ENCODE measurements around the gene MTLN. TPM values are rescaled to one million over a fixed set of nuclear protein-coding genes. Genes with fewer than 3 reads are reported as not detected.
"Not testable (repeated sequence)": the region's sequence is repeated elsewhere in the genome, so short reads cannot be mapped to it uniquely, and the experiment has no call there.

Gene MTLN, protein sequence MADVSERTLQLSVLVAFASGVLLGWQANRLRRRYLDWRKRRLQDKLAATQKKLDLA
- total RNA-seq (10 to 100 TPM; 20.1 to 39.6 (median 32.8) TPM), polyA plus RNA-seq (100 to 1,000 TPM; 134 to 146 TPM), total RNA-seq (3.6 reads per million, percentile 19 among the genes with 10 or more reads in this experiment)

DNA sequence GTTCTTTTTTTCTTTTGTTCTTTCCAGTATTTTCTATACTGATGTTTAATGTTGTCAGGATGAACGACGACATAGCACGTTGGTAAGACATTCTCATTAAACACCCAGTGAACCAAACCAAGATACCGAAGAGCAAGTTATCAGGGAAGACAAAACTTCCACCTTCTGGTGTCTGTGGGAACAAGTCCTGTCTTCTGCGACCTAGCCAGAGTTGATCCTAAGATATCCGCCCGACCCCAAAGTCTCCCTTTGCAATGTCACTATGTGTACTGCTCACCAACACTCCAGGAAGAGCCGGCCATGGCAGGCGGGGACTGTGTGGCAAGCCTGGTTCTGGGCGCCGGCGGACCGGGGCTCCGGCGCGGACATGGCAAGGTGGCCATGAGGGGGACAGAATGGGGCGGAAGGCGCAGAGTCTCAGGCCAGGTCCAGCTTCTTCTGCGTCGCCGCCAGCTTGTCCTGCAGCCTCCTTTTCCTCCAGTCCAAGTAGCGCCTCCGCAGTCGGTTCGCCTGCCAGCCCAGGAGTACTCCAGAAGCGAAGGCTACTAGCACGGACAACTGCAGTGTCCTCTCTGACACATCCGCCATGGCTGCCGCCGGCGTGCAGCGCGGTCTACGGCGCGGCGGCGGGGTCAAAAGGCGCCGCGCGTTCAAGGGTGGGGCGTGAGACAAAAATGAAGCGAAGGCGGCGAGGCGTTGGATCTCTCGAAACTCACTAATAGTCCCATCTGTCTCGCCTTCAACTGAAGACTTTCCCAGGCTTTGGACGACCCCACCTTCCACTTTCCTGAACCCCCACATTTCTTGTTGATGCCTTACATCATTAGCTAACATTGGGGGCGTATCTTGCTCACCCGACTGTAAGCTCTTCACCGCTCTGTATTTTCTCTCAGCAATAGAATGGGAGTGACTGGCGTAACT, at the start of gene MTLN:
Gene MTLN (minus strand): TSS at position 610 of the 921 bp plus-strand sequence. CDS start 22 bp downstream, at position 588.
- Mint-ChIP-seq H3K27me3 (peaks cover 0 to 29% (median 22%) of the 10 kb centered on the region in 5 donors), H3K4me1 (peaks cover 0 to 32% (median 16%) of the 10 kb centered on the region in 7 donors), H3K9me3 (peaks cover 0 to 22% (median 3%) of the 10 kb centered on the region in 11 donors), H3K4me3 (peak within 1 kb of the TSS; percentile 88 to 97 (median 93)), H3K27ac (peak within 1 kb of the TSS; percentile 83 to 99 (median 94)), H3K36me3 (peaks cover 0 to 18% (median 6%) of the 10 kb centered on the region in 5 donors)
- intact Hi-C loops (cut with micrococcal nuclease), result loop anchor here (1.0 kb wide), 1 partner anchor 8 kb away; no protein-coding TSS in a partner anchor
- ATAC-seq (peak; percentile 96), DNase-seq (peak; percentile 62 to 82 (median 80))
- H3K9me3 ChIP-seq (ENCODE audit: control insufficient read depth in 2 of 3, low read length in 3 of 3), result no peaks in the 10 kb centered on the region
- peaks cover 3 to 4% of the 10 kb centered on the region in 2 donors for H3K4me1 ChIP-seq (ENCODE audit: control insufficient read depth in 2 of 2, insufficient read depth in 2 of 2, low read length in 2 of 2)
- H3K36me3 ChIP-seq (ENCODE audit: control insufficient read depth in 2 of 3, insufficient read depth in 3 of 3, low read length in 3 of 3), result peaks cover 0 to 3% (median 0%) of the 10 kb centered on the region in 3 experiments
- H3K4me3 ChIP-seq (ENCODE audit: low read length), result peak within 1 kb of the TSS; percentile 81
- H3K27ac ChIP-seq (ENCODE audit: low read depth, low read length), result peak within 1 kb of the TSS; percentile 81
- ChIA-PET POLR2A (no interaction called here), CTCF (no interaction called here)
- H3K27me3 ChIP-seq (ENCODE audit: control insufficient read depth in 2 of 2, insufficient read depth in 2 of 2, low read length in 2 of 2), result no peaks in the 10 kb centered on the region

DNA sequence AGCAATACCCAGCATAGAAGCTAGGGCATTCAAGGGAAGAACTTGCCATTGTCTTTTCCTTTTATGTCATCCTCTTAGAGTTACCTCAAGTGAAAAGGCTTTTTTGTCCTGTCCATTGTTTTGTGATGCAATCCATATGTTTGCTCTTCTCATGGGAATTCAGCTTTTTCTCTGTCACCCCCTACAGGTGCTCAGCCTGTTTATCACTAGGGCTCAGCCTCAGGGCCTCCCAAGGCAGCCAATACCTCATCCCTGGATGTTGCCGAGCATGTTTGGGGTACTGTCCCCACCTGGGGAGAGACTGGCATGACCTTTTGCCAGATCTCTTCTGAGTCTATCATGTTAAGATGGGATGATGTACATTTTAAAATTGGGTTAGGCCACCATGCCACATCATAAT, 49.6 kb upstream of the MTLN start:
- H3K27ac ChIP-seq (ENCODE audit: low read depth, low read length); H3K4me3 ChIP-seq (ENCODE audit: low read length); H3K36me3 Mint-ChIP-seq; H3K27me3 Mint-ChIP-seq; DNase-seq; H3K9me3 ChIP-seq (ENCODE audit: control insufficient read depth in 2 of 3, low read length in 3 of 3); H3K4me1 Mint-ChIP-seq; H3K9me3 Mint-ChIP-seq; ATAC-seq; POLR2A ChIA-PET; H3K36me3 ChIP-seq (ENCODE audit: control insufficient read depth in 2 of 3, insufficient read depth in 3 of 3, low read length in 3 of 3); H3K4me3 Mint-ChIP-seq; H3K27ac Mint-ChIP-seq; intact Hi-C loops (cut with micrococcal nuclease); H3K27me3 ChIP-seq (ENCODE audit: control insufficient read depth in 2 of 2, insufficient read depth in 2 of 2, low read length in 2 of 2); CTCF ChIA-PET; H3K4me1 ChIP-seq (ENCODE audit: control insufficient read depth in 2 of 2, insufficient read depth in 2 of 2, low read length in 2 of 2): not testable (repeated sequence)

DNA sequence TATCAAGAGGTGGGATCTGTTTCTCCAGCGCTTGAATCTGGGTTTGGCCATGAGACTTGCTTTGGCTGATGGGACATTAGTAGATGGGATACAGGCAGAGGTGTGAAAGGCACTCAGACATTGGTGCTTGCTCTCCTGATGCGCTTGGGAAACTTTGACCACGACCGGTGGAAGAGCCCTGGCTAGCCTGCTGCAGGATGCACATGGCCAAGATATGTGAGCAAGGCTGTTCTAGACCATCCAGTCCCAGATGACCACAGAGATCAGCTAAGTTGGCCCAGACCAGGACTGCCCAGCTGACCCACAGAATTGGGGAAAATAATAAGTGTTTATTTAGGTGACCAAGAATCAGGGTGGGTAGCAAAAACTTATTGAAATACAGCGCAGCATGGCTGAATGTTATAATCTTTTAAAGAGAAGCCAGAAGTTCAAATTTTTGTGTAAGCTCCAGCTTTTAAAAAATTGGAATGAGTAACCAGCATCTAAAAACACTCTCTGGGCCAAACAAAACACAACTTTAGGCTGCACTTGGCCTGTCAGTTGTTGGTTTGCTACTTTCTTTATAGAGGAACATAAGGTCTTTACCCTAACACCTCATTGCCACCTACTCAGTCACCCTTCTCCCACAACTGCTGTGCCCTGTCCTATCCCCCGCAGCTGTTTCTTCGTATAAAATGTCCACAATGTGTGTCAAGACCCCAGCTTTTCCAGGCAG, 35.9 kb upstream of the MTLN start:
- intact Hi-C loops (cut with micrococcal nuclease), result not testable (repeated sequence)

DNA sequence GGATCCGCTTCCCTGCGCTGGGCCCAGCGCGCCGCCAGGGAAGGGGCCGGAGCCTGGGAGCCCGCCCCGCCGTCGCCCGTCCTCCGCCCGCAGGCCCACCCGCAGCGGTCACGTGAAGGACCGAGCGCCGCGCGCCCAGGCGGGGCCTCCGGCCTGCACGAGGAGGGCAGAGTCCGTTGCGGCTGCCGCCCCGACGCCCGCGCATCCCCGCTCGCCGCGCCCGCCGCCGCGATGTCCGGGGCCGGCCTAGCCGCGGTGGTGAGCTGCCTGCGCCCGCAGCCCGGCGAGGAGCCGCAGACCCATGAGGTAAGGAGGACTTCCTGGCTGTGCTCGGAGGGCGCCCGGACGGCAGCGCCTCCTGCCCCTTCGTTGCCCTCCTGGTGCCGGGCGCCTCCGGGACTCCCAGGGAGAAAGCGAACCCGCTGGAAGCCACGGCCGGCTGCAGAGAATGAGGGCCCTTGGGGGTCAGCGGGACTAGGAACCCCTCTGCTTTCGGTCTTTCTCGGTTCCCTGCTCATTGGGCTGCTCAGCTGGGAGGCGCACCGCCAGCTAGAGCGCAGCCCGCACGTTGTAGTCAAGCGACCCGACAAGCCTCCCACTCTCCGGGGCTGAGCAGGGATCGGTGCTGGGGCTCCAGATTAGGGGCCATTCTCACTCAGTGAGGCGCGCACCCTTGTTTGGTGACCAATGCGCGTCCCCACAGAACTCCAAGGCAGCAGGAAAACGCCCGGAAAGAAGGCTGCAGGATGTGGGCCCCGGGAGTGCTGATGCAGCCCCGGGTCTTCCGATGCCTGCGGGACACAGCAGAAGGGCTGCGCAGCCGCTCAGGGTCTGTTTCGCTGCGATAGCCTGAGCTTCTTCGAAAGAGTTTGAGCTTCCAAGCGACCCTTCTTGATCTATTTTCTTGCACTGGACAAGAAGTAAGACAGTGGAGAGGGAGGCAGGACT, 33.4 kb upstream of the MTLN start:
- CTCF ChIA-PET; DNase-seq; H3K4me1 Mint-ChIP-seq; H3K27ac Mint-ChIP-seq; H3K9me3 Mint-ChIP-seq; H3K4me3 Mint-ChIP-seq; H3K27ac ChIP-seq (ENCODE audit: low read depth, low read length); H3K4me3 ChIP-seq (ENCODE audit: low read length); H3K27me3 Mint-ChIP-seq; H3K36me3 ChIP-seq (ENCODE audit: control insufficient read depth in 2 of 3, insufficient read depth in 3 of 3, low read length in 3 of 3); H3K36me3 Mint-ChIP-seq; H3K9me3 ChIP-seq (ENCODE audit: control insufficient read depth in 2 of 3, low read length in 3 of 3); POLR2A ChIA-PET; H3K27me3 ChIP-seq (ENCODE audit: control insufficient read depth in 2 of 2, insufficient read depth in 2 of 2, low read length in 2 of 2); H3K4me1 ChIP-seq (ENCODE audit: control insufficient read depth in 2 of 2, insufficient read depth in 2 of 2, low read length in 2 of 2); intact Hi-C loops (cut with micrococcal nuclease): not testable (repeated sequence)
- ATAC-seq, result peak; percentile 26

More for the DNA sequence above, 35.9 kb upstream of the MTLN start:
- ATAC-seq; H3K9me3 Mint-ChIP-seq; H3K27me3 Mint-ChIP-seq; H3K36me3 Mint-ChIP-seq; H3K36me3 ChIP-seq (ENCODE audit: control insufficient read depth in 2 of 3, insufficient read depth in 3 of 3, low read length in 3 of 3); H3K27me3 ChIP-seq (ENCODE audit: control insufficient read depth in 2 of 2, insufficient read depth in 2 of 2, low read length in 2 of 2); H3K4me3 Mint-ChIP-seq; H3K4me1 ChIP-seq (ENCODE audit: control insufficient read depth in 2 of 2, insufficient read depth in 2 of 2, low read length in 2 of 2); H3K4me1 Mint-ChIP-seq; DNase-seq; CTCF ChIA-PET; H3K27ac Mint-ChIP-seq; POLR2A ChIA-PET; H3K4me3 ChIP-seq (ENCODE audit: low read length); H3K9me3 ChIP-seq (ENCODE audit: control insufficient read depth in 2 of 3, low read length in 3 of 3); H3K27ac ChIP-seq (ENCODE audit: low read depth, low read length): not testable (repeated sequence)

DNA sequence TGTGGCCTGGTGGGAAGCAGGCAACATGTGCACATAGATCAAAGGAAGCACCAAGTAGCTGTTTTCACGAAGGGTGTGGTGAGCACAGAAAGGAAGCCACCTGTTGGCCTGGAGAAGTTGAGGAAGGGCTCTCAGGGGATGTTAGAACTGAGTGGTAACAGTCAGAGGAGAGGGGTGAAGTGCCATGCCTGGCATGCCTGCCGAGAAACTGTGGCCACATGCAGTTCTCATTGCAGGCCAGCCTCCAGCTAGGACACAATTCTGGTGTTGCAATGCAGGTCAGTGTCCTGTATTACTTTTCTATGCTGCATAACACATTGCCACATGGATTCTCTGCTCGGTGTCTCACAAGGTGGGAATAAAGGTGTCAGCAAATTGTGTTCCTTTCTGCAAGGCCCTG, 30.9 kb upstream of the MTLN start:
- H3K27ac Mint-ChIP-seq; H3K4me3 Mint-ChIP-seq; DNase-seq; H3K36me3 Mint-ChIP-seq; H3K27me3 Mint-ChIP-seq; intact Hi-C loops (cut with micrococcal nuclease); H3K4me1 Mint-ChIP-seq; H3K36me3 ChIP-seq (ENCODE audit: control insufficient read depth in 2 of 3, insufficient read depth in 3 of 3, low read length in 3 of 3); H3K4me1 ChIP-seq (ENCODE audit: control insufficient read depth in 2 of 2, insufficient read depth in 2 of 2, low read length in 2 of 2); ATAC-seq; H3K27me3 ChIP-seq (ENCODE audit: control insufficient read depth in 2 of 2, insufficient read depth in 2 of 2, low read length in 2 of 2); POLR2A ChIA-PET; H3K9me3 Mint-ChIP-seq; H3K4me3 ChIP-seq (ENCODE audit: low read length); H3K9me3 ChIP-seq (ENCODE audit: control insufficient read depth in 2 of 3, low read length in 3 of 3); H3K27ac ChIP-seq (ENCODE audit: low read depth, low read length); CTCF ChIA-PET: not testable (repeated sequence)

DNA sequence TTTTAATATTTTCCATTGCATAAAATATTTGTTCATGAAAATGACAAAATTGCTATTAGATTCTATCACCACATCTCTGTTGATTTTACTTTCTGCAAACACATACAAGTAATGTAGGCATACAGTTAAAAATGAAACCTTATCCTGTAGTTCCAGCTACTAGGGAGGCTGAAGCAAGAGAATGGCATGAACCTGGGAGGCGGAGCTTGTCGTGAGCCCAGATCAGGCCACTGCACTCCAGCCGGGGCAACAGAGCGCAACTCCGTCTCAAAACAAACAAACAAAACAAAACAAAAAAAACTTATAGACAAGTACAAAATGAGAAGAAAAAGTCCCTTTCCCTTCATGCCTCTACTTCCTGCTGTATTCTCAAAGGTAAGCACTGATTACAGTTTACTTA, 22.2 kb upstream of the MTLN start:
- H3K4me3 Mint-ChIP-seq; H3K36me3 ChIP-seq (ENCODE audit: control insufficient read depth in 2 of 3, insufficient read depth in 3 of 3, low read length in 3 of 3); POLR2A ChIA-PET; H3K27ac Mint-ChIP-seq; H3K9me3 ChIP-seq (ENCODE audit: control insufficient read depth in 2 of 3, low read length in 3 of 3); DNase-seq; H3K4me1 ChIP-seq (ENCODE audit: control insufficient read depth in 2 of 2, insufficient read depth in 2 of 2, low read length in 2 of 2); intact Hi-C loops (cut with micrococcal nuclease); H3K9me3 Mint-ChIP-seq; CTCF ChIA-PET; H3K27me3 Mint-ChIP-seq; H3K4me1 Mint-ChIP-seq; H3K27me3 ChIP-seq (ENCODE audit: control insufficient read depth in 2 of 2, insufficient read depth in 2 of 2, low read length in 2 of 2); H3K27ac ChIP-seq (ENCODE audit: low read depth, low read length); H3K4me3 ChIP-seq (ENCODE audit: low read length); ATAC-seq; H3K36me3 Mint-ChIP-seq: not testable (repeated sequence)

All from naive thymus-derived CD4-positive, alpha-beta T cell (primary cell).